CD4-positive, alpha-beta T cell (primary cell): ENCODE data around the gene MAGI1. TPM values are rescaled to one million over a fixed set of nuclear protein-coding genes. Genes with fewer than 3 reads are reported as not detected.

Experiments used
- ATAC-seq: fragments of 200-7000 bp; cut with Tn5 transposase; one replicate; pipeline ENCODE4 v1.10.0; 2022; ENCODE audit warnings: mild to moderate bottlenecking; ENCODE audit not compliant: poor library complexity
- CTCF ChIA-PET: fragments of 350-600 bp; sonication (Branson Sonifier 250); formaldehyde crosslinking; loops from one replicate; lab custom pipeline; 2021; ENCODE audit warnings: antibody characterized with exemption, inconsistent platforms; lab: Charles Lee
- POLR2A ChIA-PET: fragments of 350-600 bp; sonication (Branson Sonifier 250); formaldehyde crosslinking; loops from one replicate; lab custom pipeline; 2021; ENCODE audit warnings: antibody characterized with exemption, inconsistent platforms; lab: Charles Lee
- DNase-seq, 14 experiments: peaks; one replicate each; pipeline ENCODE4 v3.0.0-alpha.2; 2013 to 2020; ENCODE audit warnings: mixed read lengths in 2 of 14
- H3K27ac ChIP-seq, 2 donors: one replicate each; pipeline versions ENCODE4 v1.5.1 to v1.7.0; 2013; ENCODE audit warnings: low read length in 2 of 2, low read depth in 1 of 2, mild to moderate bottlenecking in 1 of 2
- H3K27me3 ChIP-seq, 2 experiments: 1 replicate in 1 of 2; 2 replicates in 1 of 2; pipeline versions ENCODE4 v1.6.1 to v1.7.0; 2013; ENCODE audit warnings: low read length in 2 of 2, control low read depth in 1 of 2, mild to moderate bottlenecking in 1 of 2, moderate library complexity in 1 of 2; ENCODE audit not compliant: insufficient read depth in 2 of 2, control insufficient read depth in 1 of 2
- H3K36me3 ChIP-seq: one replicate; pipeline ENCODE4 v1.6.1; 2013; ENCODE audit warnings: low read length, control low read depth; ENCODE audit not compliant: insufficient read depth
- H3K4me1 ChIP-seq: one replicate; pipeline ENCODE4 v1.6.1; 2013; ENCODE audit warnings: low read length, control low read depth; ENCODE audit not compliant: insufficient read depth
- H3K4me3 ChIP-seq: one replicate; pipeline ENCODE4 v1.5.1; 2013; ENCODE audit warnings: mild to moderate bottlenecking, low read length, moderate library complexity
- H3K9me3 ChIP-seq, 2 experiments: 1 replicate in 1 of 2; 2 replicates in 1 of 2; pipeline versions ENCODE4 v1.6.1 to v1.7.0; 2013; ENCODE audit warnings: low read length in 2 of 2, mild to moderate bottlenecking in 2 of 2, control low read depth in 1 of 2, moderate library complexity in 1 of 2; ENCODE audit not compliant: control insufficient read depth in 1 of 2, insufficient read depth in 1 of 2
- H3K27ac Mint-ChIP-seq: one replicate; pipeline ENCODE4 v1.8.0; 2020; ENCODE audit warnings: mixed read lengths
- H3K27me3 Mint-ChIP-seq: one replicate; pipeline ENCODE4 v1.8.0; 2021; ENCODE audit warnings: mixed read lengths
- H3K36me3 Mint-ChIP-seq: one replicate; pipeline ENCODE4 v1.8.0; 2021; ENCODE audit warnings: low read depth, mixed read lengths
- H3K4me1 Mint-ChIP-seq: one replicate; pipeline ENCODE4 v1.8.0; 2021; ENCODE audit warnings: low read depth, mixed read lengths
- H3K4me3 Mint-ChIP-seq: one replicate; pipeline ENCODE4 v1.8.0; 2020; ENCODE audit warnings: mild to moderate bottlenecking, mixed read lengths
- H3K9me3 Mint-ChIP-seq: one replicate; pipeline ENCODE4 v1.8.0; 2020; ENCODE audit warnings: mixed read lengths
- CTCF ChIP-seq: fragments of 200-600 bp; IDR thresholded peaks from one replicate; pipeline ENCODE4 v1.8.0; 2022; ENCODE audit warnings: antibody characterized with exemption, mild to moderate bottlenecking
- intact Hi-C, 2 experiments: fragments of 100-400 bp; cut with DNase I in 1 of 2; cut with micrococcal nuclease in 1 of 2; formaldehyde crosslinking; loops; one replicate each; pipeline versions ENCODE4 v1.15.1 to v1.9.0; 2023 to 2025; cut with DNase I, micrococcal nuclease
- total RNA-seq, 174 experiments: library from RNA in 2 of 174; stranded (reverse) in 2 of 174; gene quantifications; one replicate each; pipeline ENCODE4 v1.2.3 and lab custom pipeline; 2021 to 2026

Gene MAGI1
- total RNA-seq, 2 experiments from 2014 or later, result not detected

DNA sequence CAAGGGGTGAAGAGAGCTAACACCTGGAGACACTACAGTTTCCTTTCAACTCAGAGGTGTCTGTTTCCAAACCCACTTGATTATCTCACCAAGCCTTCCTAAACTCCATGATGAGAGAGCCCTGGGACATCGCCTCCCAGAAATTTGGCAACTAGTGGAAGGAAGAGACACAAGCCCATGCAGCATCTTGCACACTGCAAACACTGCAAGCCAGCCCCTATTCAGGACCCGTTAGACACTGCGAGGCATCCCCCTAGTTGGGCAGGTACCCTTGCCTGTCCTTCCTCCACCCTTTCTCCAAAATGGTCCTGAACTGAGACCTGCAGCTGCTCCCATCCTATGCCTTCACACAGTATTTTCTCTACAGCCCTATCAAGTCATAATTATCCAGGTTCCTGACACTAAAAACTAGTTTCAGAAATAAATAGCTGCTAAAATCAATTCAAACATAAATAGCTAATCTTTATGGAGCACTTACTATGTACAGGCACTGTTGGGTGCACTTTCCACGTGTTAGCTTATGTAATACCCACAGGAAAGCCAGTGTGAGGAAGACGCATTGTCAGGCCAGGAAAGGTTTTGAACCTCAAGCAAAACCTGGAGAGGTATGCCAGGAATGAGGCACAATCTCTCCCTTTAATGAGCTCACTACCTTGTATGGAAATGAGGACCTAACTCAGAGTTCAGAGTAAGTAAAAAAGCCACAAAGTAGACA is 2.8 kb downstream of the MAGI1 start:
- H3K4me3 Mint-ChIP-seq, result no peak overlapping the region
- no peak for TF ChIP-seq CTCF
- no peaks in the 10 kb centered on the region for H3K4me1 Mint-ChIP-seq
- ChIA-PET CTCF (no interaction called here), POLR2A (no interaction called here)
- H3K36me3 ChIP-seq, result no peaks in the 10 kb centered on the region
- ATAC-seq, result no peak
- H3K36me3 Mint-ChIP-seq, result no peaks in the 10 kb centered on the region
- H3K4me3 ChIP-seq, result no peak overlapping the region
- no peak for DNase-seq
- intact Hi-C loops, result no loop called here
- peaks cover 10% of the 10 kb centered on the region for H3K4me1 ChIP-seq
- H3K27ac ChIP-seq, result no peak overlapping the region
- H3K27me3 Mint-ChIP-seq, result peaks cover 73% of the 10 kb centered on the region
- H3K9me3 ChIP-seq, result peaks cover 0 to 25% of the 10 kb centered on the region in 2 experiments
- H3K9me3 Mint-ChIP-seq, result no peaks in the 10 kb centered on the region
- peaks cover 30 to 43% of the 10 kb centered on the region in 2 experiments for H3K27me3 ChIP-seq
- H3K27ac Mint-ChIP-seq, result no peak overlapping the region

DNA sequence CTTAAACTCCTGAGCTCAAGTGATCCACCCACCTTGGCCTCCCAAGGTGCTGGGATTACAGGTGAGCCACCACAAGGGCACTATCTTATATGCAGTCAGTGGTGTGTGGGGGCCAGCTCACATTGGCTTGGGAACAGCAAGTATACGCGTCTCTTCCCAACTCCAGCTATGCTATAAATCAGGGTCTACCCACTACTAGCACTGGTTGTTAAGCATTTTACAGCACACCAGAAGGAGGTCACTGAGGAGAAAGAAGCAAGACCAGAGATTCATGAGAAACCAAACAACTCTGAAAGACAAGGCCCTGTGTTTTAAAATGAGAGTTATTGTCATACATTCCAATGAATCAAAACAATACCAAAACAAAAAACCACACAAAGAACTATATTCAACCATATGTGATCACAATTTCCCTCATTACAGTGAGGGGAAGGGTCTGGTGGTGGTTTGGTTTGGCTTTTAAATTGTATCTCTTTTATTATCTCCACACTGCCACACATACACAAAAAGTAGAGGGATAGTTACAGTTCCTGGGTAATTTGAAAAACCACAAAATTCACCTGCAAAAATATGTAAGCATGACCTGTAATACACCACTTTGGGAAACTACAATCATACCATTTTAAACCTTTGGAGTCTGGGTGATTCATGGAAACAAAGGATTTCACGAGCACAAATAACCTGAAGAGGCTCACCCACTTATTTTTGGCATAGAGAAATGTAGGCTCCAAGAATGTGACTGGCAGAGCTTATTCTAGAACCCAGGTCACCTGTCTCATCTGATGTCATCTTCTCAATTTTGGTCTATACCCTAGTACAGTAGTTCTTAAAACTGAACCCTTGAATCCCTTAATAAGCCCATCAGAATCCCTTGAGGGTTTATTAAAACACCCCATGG is 5.2 kb downstream of the MAGI1 start:
- peaks cover 0 to 17% of the 10 kb centered on the region in 2 experiments for H3K9me3 ChIP-seq
- Mint-ChIP-seq H3K4me1 (no peaks in the 10 kb centered on the region), H3K9me3 (no peaks in the 10 kb centered on the region), H3K27me3 (peaks cover 49% of the 10 kb centered on the region), H3K4me3 (no peak overlapping the region), H3K27ac (no peak overlapping the region), H3K36me3 (no peaks in the 10 kb centered on the region)
- peaks cover 10% of the 10 kb centered on the region for H3K4me1 ChIP-seq
- POLR2A ChIA-PET, result no interaction called here
- intact Hi-C loops, result no loop called here
- no peak overlapping the region for H3K27ac ChIP-seq
- H3K27me3 ChIP-seq, result peaks cover 12 to 24% of the 10 kb centered on the region in 2 experiments
- DNase-seq (no peak), ATAC-seq (no peak)
- TF ChIP-seq CTCF, result no peak
- no peaks in the 10 kb centered on the region for H3K36me3 ChIP-seq
- CTCF ChIA-PET, result no interaction called here
- H3K4me3 ChIP-seq, result no peak overlapping the region

- H3K27ac Mint-ChIP-seq, result no peak overlapping the region
- intact Hi-C loops, result no loop called here
- no peak overlapping the region for H3K4me3 Mint-ChIP-seq
Observed at GRCh38 chr3:66031102-66031698, 7.5 kb downstream of the MAGI1 start.

More at GRCh38 chr3:66031102-66031698, 7.5 kb downstream of the MAGI1 start:
- no peaks in the 10 kb centered on the region for H3K4me1 Mint-ChIP-seq
- ATAC-seq (no peak), DNase-seq (no peak)
- H3K27me3 Mint-ChIP-seq, result peaks cover 32% of the 10 kb centered on the region
- Histone ChIP-seq H3K9me3 (peaks cover 0 to 6% of the 10 kb centered on the region in 2 experiments), H3K27ac (no peak overlapping the region), H3K36me3 (no peaks in the 10 kb centered on the region), H3K4me1 (no peaks in the 10 kb centered on the region), H3K4me3 (no peak overlapping the region), H3K27me3 (peaks cover 0 to 6% of the 10 kb centered on the region in 2 experiments)
- ChIA-PET CTCF (no interaction called here), POLR2A (no interaction called here)
- TF ChIP-seq CTCF, result no peak
- peaks cover 3% of the 10 kb centered on the region for H3K9me3 Mint-ChIP-seq
- H3K36me3 Mint-ChIP-seq, result no peaks in the 10 kb centered on the region
